ENCODE measurements around the gene ST8SIA4. TPM values are rescaled to one million over a fixed set of nuclear protein-coding genes. Genes with fewer than 3 reads are reported as not detected.

ST8SIA4 gene
- total RNA-seq, 1 donor from 2014 or later, result 0.59 TPM

DNA sequence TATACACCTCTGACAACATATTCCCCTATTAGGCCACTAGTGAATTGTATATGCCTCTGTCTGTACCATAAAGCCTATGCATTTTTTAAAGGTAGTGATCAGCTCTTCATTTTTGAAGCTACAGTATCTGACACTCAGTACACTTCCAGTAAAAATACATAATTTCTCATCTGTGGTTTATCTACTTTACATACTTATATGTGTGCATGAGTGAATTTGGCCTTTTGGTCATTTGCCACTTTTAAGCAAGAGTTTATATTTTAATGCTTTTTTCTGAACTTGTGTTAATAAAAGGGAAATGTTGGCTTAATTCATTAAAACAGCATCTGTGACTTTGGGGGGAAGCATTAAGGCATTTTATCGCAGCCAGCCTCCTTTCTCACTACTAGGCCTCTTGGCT is 47.8 kb downstream of the ST8SIA4 start:
- Mint-ChIP-seq H3K9me3 (ENCODE audit: unreplicated experiment) (no peaks in the 10 kb centered on the region), H3K36me3 (ENCODE audit: low read depth, unreplicated experiment) (no peaks in the 10 kb centered on the region), H3K4me1 (ENCODE audit: low read depth, unreplicated experiment) (no peaks in the 10 kb centered on the region), H3K4me3 (ENCODE audit: unreplicated experiment) (no peak overlapping the region), H3K27ac (ENCODE audit: unreplicated experiment) (no peak overlapping the region), H3K27me3 (ENCODE audit: low read depth, unreplicated experiment) (no peaks in the 10 kb centered on the region)
- no peak overlapping the region for H3K4me3 ChIP-seq (ENCODE audit: insufficient read depth, low read depth, low read length)
- H3K4me1 ChIP-seq (ENCODE audit: insufficient read depth, low read length), result no peaks in the 10 kb centered on the region
- DNase-seq (ENCODE audit: low read depth), result no peak
- TF ChIP-seq EZH2 (IDR thresholded peaks at IDR 0.05; ENCODE audit: insufficient read depth, low read length) (no peak), CTCF (IDR thresholded peaks at IDR 0.05; ENCODE audit: insufficient read depth, low read depth, low read length) (no peak)
- H3K9me3 ChIP-seq (ENCODE audit: insufficient read depth, low read depth, low read length), result no peaks in the 10 kb centered on the region
- no peak overlapping the region for H3K9ac ChIP-seq (ENCODE audit: low read length)
- H3K4me2 ChIP-seq (ENCODE audit: low read length), result no peak overlapping the region
- no peaks in the 10 kb centered on the region for H4K20me1 ChIP-seq (ENCODE audit: insufficient read depth, low read length)
- no peak overlapping the region for H2AFZ ChIP-seq (ENCODE audit: low read depth, low read length)
- no peaks in the 10 kb centered on the region for H3K36me3 ChIP-seq (ENCODE audit: insufficient read depth, low read length)
- no peaks in the 10 kb centered on the region for H3K79me2 ChIP-seq (ENCODE audit: insufficient read depth, low read length)
- H3K27ac ChIP-seq (ENCODE audit: low read depth, low read length), result no peak overlapping the region
- FAIRE-seq, result no peak
- H3K27me3 ChIP-seq (ENCODE audit: insufficient read depth, low read length), result no peaks in the 10 kb centered on the region

DNA sequence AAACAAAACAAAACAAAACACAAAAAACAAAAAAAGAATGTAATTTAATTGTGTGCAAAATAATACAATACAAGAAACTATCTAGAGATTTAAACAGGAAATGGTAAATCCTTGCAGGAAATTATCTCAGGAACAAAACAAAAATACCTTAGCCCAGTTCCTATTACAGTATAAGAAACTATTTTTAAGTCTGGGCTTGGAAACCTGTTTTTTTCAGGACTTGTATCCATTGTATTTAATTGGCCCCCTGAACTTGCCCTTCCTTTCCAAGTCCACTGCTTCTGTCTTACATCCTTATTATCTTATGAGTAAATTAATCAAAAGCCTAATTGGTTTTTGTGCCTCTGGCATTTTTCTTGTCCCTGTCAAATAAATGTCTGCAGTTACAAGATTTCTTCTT is 48.5 kb downstream of the ST8SIA4 start:
- no peak overlapping the region for H3K27ac Mint-ChIP-seq (ENCODE audit: unreplicated experiment)
- no peaks in the 10 kb centered on the region for H3K27me3 ChIP-seq (ENCODE audit: insufficient read depth, low read length)
- H3K79me2 ChIP-seq (ENCODE audit: insufficient read depth, low read length), result no peaks in the 10 kb centered on the region
- H3K4me2 ChIP-seq (ENCODE audit: low read length), result no peak overlapping the region
- no peaks in the 10 kb centered on the region for H3K36me3 Mint-ChIP-seq (ENCODE audit: low read depth, unreplicated experiment)
- no peak overlapping the region for H3K4me3 Mint-ChIP-seq (ENCODE audit: unreplicated experiment)
- no peaks in the 10 kb centered on the region for H4K20me1 ChIP-seq (ENCODE audit: insufficient read depth, low read length)
- H3K4me1 Mint-ChIP-seq (ENCODE audit: low read depth, unreplicated experiment), result no peaks in the 10 kb centered on the region
- H3K9me3 ChIP-seq (ENCODE audit: insufficient read depth, low read depth, low read length), result no peaks in the 10 kb centered on the region
- H2AFZ ChIP-seq (ENCODE audit: low read depth, low read length), result no peak overlapping the region
- TF ChIP-seq CTCF (IDR thresholded peaks at IDR 0.05; ENCODE audit: insufficient read depth, low read depth, low read length), result no peak
- TF ChIP-seq EZH2 (IDR thresholded peaks at IDR 0.05; ENCODE audit: insufficient read depth, low read length), result no peak
- no peaks in the 10 kb centered on the region for H3K9me3 Mint-ChIP-seq (ENCODE audit: unreplicated experiment)
- H3K4me1 ChIP-seq (ENCODE audit: insufficient read depth, low read length), result no peaks in the 10 kb centered on the region
- no peak overlapping the region for H3K27ac ChIP-seq (ENCODE audit: low read depth, low read length)
- no peak for DNase-seq (ENCODE audit: low read depth)
- H3K27me3 Mint-ChIP-seq (ENCODE audit: low read depth, unreplicated experiment), result no peaks in the 10 kb centered on the region
- H3K36me3 ChIP-seq (ENCODE audit: insufficient read depth, low read length), result no peaks in the 10 kb centered on the region
- no peak overlapping the region for H3K9ac ChIP-seq (ENCODE audit: low read length)
- no peak overlapping the region for H3K4me3 ChIP-seq (ENCODE audit: insufficient read depth, low read depth, low read length)
- no peak for FAIRE-seq

DNA sequence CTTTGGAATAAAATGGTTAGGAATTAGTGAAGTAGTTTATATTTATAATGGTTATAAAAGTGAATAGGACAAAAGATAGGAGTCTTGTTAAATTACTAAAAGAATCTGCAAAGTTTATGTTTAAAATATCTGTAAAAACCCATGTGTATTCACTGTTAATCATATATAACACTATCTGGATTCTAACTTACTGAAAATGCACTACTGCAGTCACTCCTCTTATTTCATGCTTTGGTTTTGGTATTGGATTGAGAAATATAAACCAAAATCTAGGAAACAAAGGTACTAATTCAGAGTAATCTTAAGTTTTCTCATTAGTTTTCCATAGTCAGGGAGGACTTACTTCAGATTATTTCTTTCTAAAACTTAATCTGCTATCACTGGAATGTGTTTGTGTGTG is 49.5 kb downstream of the ST8SIA4 start:
- no peak overlapping the region for H3K4me2 ChIP-seq (ENCODE audit: low read length)
- no peaks in the 10 kb centered on the region for H4K20me1 ChIP-seq (ENCODE audit: insufficient read depth, low read length)
- H3K27ac Mint-ChIP-seq (ENCODE audit: unreplicated experiment), result no peak overlapping the region
- H3K9me3 Mint-ChIP-seq (ENCODE audit: unreplicated experiment), result no peaks in the 10 kb centered on the region
- H3K4me1 ChIP-seq (ENCODE audit: insufficient read depth, low read length), result no peaks in the 10 kb centered on the region
- H3K4me3 ChIP-seq (ENCODE audit: insufficient read depth, low read depth, low read length), result no peak overlapping the region
- H3K79me2 ChIP-seq (ENCODE audit: insufficient read depth, low read length), result no peaks in the 10 kb centered on the region
- DNase-seq (ENCODE audit: low read depth) (no peak), FAIRE-seq (no peak)
- no peaks in the 10 kb centered on the region for H3K4me1 Mint-ChIP-seq (ENCODE audit: low read depth, unreplicated experiment)
- no peaks in the 10 kb centered on the region for H3K36me3 Mint-ChIP-seq (ENCODE audit: low read depth, unreplicated experiment)
- no peaks in the 10 kb centered on the region for H3K27me3 ChIP-seq (ENCODE audit: insufficient read depth, low read length)
- no peak overlapping the region for H3K4me3 Mint-ChIP-seq (ENCODE audit: unreplicated experiment)
- H3K9ac ChIP-seq (ENCODE audit: low read length), result no peak overlapping the region
- no peak overlapping the region for H2AFZ ChIP-seq (ENCODE audit: low read depth, low read length)
- H3K27me3 Mint-ChIP-seq (ENCODE audit: low read depth, unreplicated experiment), result no peaks in the 10 kb centered on the region
- no peak overlapping the region for H3K27ac ChIP-seq (ENCODE audit: low read depth, low read length)
- no peaks in the 10 kb centered on the region for H3K9me3 ChIP-seq (ENCODE audit: insufficient read depth, low read depth, low read length)
- no peaks in the 10 kb centered on the region for H3K36me3 ChIP-seq (ENCODE audit: insufficient read depth, low read length)
- no peak for TF ChIP-seq CTCF (IDR thresholded peaks at IDR 0.05; ENCODE audit: insufficient read depth, low read depth, low read length)
- TF ChIP-seq EZH2 (IDR thresholded peaks at IDR 0.05; ENCODE audit: insufficient read depth, low read length), result no peak
